ENCODE results near the gene SPON2. TPM values are rescaled to one million over a fixed set of nuclear protein-coding genes. Genes with fewer than 3 reads are reported as not detected.

SPON2 gene
- total RNA-seq, 1 experiment from 2014 or later: 1.1 TPM

DNA sequence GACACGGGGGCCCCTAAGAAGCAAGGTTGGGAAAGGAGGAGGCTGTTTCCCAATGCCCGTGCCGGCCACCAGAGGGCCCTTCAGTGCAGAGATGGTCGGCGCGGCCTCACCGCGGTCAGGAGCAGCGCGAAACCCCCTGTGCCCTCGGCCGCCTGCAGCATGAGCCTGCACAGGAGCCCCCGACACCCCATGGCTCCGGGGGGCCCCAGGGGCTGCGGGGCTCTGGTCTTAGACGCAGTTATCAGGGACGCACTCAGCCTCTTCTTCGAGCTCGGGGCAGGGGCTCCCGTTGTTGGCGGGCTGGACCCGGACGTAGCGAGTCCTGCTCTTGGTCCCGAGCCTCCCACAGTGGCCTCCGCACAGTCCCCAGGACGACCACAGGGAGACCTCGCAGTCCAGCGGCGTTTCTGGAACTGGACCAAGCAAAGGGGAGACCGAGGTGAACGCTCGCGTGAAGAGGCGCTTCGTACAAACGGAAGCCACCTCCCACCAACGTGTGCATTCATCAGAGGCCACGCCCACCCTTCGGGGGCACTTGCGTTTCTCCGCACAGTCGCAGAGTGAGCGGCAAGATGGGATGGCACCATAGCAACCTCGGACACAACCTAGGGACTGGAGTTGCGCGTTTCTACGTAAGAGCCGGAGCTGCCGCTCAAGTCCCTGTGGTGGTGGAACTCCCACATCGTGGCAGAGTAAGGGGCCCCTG, 5.0 kb downstream of the SPON2 start:
- DNase-seq (ENCODE audit: low read depth, low spot score): peak; percentile 92
- in situ Hi-C loops (cut with HindIII; ENCODE audit: low pct_unique_long_range_greater_than_20kb, low sequenced_read_pairs): no loop called here

DNA sequence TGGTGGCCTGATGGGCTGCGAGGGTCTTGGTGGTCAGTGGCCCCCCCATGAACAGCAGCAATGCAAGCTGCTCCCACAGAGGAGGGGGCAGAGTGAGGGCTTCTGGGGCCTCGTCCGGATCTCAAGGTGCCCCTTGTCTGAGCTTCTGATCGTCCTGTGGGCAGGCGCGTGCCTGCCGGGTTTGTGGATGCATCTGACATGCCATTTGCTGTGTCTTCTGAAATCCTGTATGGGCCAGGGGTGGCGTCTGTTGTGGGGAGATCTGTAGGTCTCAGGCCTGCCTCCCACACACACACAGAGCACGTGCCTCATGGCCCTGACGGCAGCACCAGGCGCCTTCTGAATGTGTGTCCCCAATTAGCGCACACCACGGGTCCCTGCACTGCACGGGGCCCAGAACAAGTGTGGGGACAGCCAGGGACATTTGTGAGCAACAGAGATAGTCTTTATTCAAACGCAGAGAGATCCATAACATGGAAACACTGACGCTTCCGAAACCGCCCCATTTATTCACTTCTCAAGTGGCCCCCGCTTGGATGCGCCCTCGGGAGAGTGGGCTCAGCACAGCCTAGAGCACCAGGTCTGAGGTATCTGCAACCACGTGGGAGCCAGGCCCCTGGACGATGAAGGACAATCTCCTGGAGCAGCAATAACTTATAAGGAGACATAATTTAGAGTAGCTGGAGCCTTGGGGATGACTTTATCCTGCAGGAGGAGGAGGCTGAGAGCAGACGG, 5.7 kb downstream of the SPON2 start:
- in situ Hi-C loops (cut with HindIII; ENCODE audit: low pct_unique_long_range_greater_than_20kb, low sequenced_read_pairs): no loop called here
- no peak for DNase-seq (ENCODE audit: low read depth, low spot score)

DNA sequence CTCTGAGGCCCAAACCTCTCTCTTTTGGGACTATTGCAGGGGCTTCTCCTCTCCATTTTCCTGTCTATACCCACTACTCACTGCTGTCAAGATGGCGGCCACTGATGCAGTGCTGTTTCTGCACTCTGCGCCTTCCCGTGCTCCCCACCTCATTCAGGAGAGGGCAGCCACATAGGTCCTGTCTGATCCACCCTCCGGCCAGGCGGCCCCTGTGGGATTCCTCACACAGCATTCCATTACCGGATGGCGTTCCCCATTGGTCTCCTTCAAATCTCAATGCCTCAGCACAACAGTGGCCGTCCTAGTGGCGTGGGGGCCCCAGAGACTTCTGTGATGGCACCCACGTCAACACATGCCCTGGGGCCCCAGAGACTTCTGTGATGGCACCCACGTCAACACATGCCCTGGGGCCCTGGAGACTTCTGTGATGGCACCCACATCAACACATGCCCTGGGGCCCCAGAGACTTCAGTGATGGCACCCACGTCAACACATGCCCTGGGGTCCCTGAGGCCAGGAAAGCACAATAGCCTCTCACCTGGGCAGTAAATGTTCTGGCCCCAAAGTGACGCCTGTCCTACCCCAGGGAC, 7.3 kb downstream of the SPON2 start:
- no peak for DNase-seq (ENCODE audit: low read depth, low spot score)
- in situ Hi-C loops (cut with HindIII; ENCODE audit: low pct_unique_long_range_greater_than_20kb, low sequenced_read_pairs): no loop called here

DNA sequence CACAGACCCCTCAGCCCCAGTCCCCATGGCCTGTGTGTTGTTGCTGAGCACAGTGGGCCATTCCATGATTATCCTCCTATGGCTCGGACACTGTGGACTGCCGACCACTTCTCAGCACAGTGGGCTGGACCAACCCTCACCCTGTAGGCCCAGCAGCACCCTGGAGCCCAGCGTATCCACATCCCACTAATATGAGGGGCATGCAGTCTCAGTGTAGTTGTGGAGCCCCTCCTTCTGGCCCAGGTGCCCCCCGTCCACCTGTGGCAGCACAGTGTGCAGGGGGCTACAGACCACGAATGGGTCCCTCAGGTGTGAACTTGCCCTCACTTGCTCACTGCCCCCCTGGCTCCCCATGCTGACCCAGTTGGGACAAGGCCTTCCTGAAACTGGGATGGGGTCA, 7.9 kb downstream of the SPON2 start:
- in situ Hi-C loops (cut with HindIII; ENCODE audit: low pct_unique_long_range_greater_than_20kb, low sequenced_read_pairs): no loop called here
- DNase-seq (ENCODE audit: low read depth, low spot score): no peak

DNA sequence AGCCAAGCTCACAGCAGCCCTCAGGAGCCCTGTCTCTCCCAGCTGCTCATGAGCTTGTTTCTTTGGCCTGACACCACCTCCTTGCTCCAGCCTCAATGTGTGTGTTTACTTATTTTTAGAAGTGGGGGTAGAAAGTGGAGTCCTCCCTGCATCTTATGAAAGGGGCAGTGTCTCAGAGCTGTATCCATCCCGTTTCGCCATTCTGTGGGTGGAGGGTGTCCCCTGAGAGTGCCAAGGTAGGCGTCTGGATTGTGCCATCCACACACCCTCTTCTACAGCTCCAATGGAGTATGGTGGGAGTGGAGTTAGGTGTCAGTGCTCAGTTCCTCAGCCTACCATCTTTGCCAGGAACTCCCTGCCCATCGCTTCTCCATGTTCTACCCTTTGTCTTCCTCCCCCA, 8.3 kb downstream of the SPON2 start:
- in situ Hi-C loops (cut with HindIII; ENCODE audit: low pct_unique_long_range_greater_than_20kb, low sequenced_read_pairs): no loop called here
- no peak for DNase-seq (ENCODE audit: low read depth, low spot score)

DNA sequence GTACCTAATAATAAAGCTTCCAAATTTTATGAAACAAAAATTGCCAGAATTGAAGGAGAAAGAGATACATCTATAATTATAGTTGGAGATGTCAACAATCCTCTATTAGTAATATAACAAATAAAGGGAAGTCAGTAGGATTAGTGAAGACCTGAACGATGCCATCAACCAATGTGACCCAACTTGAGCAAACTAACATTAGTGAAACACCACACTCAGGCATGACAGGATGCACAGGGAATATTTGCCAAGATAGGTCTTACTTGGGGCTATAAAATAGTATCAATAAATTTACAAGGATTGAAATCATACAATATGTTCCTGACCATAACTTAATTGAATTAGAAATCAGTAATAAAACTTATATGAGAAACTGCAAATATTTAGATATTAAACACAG, 12.0 kb downstream of the SPON2 start:
- in situ Hi-C loops (cut with HindIII; ENCODE audit: low pct_unique_long_range_greater_than_20kb, low sequenced_read_pairs): no loop called here
- no peak for DNase-seq (ENCODE audit: low read depth, low spot score)

DNA sequence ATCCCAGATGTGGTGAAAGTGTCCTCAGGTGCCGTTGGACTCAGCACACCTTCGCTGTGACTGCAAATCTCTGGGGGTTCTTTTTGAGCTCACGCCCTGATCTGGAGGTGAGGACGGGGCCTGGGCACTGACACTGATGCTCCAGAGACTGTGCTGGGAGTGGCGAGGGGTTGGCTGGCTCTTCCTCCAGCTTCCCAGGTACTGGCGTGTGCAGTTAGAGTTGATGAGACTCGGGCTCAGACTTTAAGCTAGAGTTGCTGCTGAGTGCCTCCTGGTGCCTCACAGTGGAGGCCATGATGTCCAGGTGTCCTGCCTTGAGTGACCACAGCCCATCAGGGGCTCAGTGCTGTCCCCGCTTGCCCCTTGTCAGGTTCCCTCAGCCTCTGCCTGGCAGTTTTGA, 16.3 kb downstream of the SPON2 start:
- no peak for DNase-seq (ENCODE audit: low read depth, low spot score)
- in situ Hi-C loops (cut with HindIII; ENCODE audit: low pct_unique_long_range_greater_than_20kb, low sequenced_read_pairs): no loop called here

DNA sequence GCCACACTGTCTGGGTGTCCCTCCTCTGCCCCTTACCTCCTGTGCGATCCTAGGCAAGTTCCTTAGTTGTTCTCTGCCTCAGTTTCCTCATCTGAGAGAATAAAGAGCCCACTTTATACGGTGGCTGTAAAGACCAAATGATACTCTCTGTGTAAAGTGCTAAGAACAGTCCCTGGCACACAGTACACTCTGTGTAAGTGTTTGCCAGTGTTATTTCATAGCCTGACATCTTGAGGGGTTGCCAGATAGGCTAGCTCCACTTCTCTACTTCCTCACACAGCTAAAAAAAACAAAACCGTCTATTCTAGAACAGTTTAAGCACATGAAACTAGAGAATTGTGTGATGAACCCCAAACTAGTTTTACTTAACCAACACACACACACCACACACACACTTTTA, 17.1 kb downstream of the SPON2 start:
- in situ Hi-C loops (cut with HindIII; ENCODE audit: low pct_unique_long_range_greater_than_20kb, low sequenced_read_pairs): no loop called here
- no peak for DNase-seq (ENCODE audit: low read depth, low spot score)

DNA sequence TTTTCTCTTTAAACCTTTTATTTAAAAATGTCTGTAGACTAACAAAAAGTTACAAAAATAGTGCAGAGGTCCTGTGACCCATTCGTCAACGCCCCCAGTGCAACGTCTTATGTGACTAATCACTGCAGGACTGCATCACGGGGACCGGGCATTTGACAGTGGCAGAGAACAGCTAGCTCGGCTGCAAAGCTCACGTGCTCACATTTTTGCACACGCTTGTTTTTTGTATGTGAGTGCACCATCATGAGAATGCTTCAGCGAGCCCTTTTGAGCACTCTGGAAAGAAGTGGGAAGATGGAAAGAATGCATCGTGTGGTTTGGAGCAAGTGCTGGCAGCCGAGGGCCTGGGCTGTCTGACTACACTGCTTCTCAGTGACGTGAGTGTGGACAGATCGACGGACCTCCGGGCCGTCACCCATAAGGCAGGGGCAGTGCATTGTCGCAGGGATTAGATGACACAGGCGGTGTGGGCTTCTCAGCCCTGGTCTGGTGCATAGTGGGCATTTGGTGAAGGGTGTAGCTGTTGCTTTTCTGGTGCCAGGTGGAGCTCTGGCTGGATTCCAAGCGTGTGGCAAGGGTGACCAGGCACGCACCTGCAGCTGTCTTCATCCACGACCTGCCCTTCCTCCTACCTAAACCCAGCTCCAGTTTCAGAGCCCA, 17.7 kb downstream of the SPON2 start:
- DNase-seq (ENCODE audit: low read depth, low spot score): peak; percentile 36
- in situ Hi-C loops (cut with HindIII; ENCODE audit: low pct_unique_long_range_greater_than_20kb, low sequenced_read_pairs): no loop called here

DNA sequence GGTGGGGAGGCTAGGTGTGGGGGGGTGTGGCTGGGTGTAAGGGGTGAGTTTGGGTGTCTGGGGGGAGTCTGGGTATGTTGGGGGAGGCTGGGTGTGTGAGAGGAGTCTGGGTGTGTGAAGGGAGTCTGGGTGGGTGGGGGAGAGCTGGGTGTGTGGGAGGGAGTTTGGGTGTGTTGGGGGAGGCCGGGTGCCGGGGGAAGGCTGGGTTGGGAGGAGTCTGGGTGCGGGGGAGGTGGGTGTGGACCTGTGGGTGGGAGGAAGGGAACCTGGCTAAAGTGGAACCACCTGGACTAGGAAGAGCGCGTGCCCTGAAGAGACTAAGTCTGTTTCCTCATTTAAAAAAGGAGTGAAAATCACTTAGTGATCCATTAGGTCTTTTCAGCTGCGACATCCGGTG, 18.3 kb downstream of the SPON2 start:
- in situ Hi-C loops (cut with HindIII; ENCODE audit: low pct_unique_long_range_greater_than_20kb, low sequenced_read_pairs): no loop called here
- no peak for DNase-seq (ENCODE audit: low read depth, low spot score)

DNA sequence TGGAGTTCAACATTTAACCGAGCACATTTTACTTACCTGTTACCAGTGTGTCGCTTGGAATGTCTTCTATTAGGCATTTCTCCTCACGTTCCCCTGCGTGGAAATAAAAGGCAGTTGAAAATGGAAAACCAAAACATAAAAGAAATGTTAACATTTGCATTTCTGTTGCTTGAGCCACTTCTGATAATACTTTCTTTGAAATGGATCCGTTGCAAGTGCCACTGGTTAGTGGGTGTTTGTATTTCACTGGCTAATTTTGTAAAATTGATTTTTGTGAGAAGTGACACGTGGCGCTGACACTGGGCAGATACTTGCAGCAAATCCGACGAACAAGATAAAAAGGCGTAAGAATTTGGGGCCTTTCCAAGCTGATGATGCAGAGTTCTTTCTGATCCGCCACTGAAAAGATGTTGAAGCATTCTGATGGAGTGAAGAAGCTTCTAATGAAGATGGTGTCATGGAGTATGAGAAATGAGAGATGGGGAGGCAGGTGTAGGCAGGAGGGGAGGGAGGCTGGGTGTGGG, 18.8 kb downstream of the SPON2 start:
- no peak for DNase-seq (ENCODE audit: low read depth, low spot score)
- in situ Hi-C loops (cut with HindIII; ENCODE audit: low pct_unique_long_range_greater_than_20kb, low sequenced_read_pairs): no loop called here

DNA sequence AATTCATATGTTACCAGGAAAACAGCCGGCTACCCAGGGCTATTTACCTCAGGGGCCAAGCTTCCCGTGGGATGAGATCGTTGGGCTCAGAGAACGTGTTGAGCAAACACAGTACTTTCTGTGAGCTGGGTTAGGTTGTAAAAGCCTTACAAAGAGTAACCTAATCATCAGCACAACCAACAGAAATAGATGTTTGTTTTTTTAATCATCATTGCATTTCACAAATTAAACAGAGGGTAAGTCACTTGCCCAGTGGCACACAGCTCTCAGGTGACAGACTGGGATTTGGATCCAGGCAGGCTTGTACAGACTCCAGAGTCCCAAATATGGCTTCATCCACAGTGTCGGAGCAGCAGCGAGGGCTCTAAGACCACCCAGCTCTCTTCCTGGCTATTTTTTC, 20.1 kb downstream of the SPON2 start:
- DNase-seq (ENCODE audit: low read depth, low spot score): no peak
- in situ Hi-C loops (cut with HindIII; ENCODE audit: low pct_unique_long_range_greater_than_20kb, low sequenced_read_pairs): no loop called here

DNA sequence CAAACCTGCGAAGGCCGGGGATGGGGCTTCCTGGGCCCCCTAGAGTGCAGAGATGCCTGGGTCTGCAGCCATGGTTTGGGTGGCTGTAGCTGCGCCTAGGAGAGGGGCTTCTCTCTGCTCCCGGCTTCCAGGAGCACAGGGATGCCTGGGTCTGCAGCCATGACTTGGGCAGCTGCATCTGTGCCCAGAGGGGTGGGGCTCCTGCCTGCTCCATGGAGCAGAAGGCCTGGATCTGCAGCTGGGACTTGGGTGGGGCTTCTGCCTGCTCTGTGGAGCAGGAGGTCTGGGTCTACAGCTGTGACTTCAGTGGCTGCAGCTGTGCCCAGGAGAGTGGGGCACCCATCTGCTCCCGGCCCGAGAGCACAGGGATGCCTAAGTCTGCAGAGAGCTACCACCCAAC, 20.8 kb downstream of the SPON2 start:
- DNase-seq (ENCODE audit: low read depth, low spot score): no peak
- in situ Hi-C loops (cut with HindIII; ENCODE audit: low pct_unique_long_range_greater_than_20kb, low sequenced_read_pairs): no loop called here

DNA sequence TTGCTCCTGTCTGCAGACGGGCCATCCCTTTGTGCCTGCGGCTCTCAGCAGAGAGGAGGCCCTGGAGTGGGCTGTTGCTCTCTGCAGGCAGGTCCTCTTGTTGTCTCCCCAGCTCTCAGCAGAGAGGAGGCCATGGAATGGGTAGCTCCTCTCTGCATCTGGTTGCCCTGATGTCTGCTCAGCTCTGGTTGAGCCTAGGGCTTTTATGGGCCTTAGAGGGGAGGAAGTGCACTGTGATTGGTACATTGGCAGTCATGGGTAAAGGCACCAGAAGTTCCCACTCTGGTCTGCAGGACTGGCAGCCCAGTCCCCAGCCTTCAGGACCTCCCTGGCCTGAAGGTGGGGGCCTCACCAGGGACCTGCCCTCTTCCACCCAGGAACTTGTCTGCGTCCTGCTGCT, 21.5 kb downstream of the SPON2 start:
- in situ Hi-C loops (cut with HindIII; ENCODE audit: low pct_unique_long_range_greater_than_20kb, low sequenced_read_pairs): no loop called here
- DNase-seq (ENCODE audit: low read depth, low spot score): no peak

DNA sequence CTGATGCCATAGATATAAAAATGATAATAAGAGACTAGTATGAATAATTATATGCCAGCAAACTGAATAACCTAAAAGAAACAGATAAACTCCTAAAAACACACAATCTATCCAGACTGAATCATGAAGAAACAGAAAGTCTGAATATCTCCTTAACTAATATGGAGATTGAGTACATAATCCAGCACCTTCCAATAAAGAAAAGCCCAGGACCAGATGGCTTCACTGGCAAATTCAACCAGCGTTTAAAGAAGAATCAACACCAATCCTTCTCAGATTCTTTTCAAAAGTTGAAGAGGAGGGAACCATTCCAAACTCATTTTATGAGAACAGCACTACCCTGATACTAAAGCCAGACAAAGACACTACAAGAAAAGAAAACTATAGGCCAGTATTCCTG, 32.5 kb downstream of the SPON2 start:
- in situ Hi-C loops (cut with HindIII; ENCODE audit: low pct_unique_long_range_greater_than_20kb, low sequenced_read_pairs): no loop called here
- DNase-seq (ENCODE audit: low read depth, low spot score): no peak

DNA sequence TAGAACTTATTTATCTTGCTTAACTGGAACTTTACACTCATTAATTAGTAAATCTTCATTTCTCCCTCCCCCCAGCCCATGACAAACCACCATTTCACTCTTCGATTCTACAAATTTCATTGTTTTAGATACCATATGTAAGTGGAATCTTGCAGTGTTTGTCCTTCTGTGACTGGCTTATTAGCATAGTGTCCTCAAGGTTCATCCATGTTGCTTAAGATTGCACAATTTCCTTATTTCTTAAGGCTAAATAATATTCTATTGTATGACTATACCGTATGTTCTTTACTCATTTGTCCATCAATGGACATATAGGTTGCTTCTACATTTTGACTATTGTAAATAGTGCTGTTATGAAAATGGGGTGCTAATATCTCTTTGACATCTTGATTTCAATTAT, 34.5 kb downstream of the SPON2 start:
- in situ Hi-C loops (cut with HindIII; ENCODE audit: low pct_unique_long_range_greater_than_20kb, low sequenced_read_pairs): no loop called here
- no peak for DNase-seq (ENCODE audit: low read depth, low spot score)

DNA sequence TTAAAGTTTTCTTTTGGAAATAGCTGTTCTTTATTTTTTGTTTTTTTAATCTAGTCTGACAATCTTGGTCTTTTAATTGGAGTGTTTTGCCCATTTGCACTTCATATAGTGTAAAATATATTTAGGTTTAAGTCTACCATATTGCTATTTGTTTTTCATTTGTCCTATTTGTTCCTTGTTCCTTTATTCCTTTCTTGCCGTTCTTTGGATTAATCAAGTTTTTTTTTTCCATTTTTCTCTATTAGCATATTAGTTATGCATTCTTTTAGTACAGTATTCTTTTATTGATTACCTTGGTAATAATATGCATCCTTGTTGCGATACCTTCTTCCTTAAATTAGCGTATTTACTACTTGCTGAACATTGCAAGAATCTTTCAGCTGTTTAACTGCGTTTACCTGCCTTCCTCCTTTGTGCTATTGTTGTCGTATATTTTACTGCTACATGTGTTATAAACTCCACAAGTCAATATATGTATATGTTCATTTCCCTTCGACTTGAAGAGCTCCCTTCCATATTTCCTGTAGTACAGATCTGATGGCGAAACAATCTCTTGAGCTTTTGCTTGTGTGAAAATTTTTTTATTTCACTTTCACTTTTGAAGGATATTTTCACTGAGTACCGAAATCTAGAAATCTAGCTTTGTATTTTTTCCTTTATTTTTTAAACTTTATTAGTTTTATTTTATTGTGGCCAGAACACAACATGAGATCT, 35.2 kb downstream of the SPON2 start:
- in situ Hi-C loops (cut with HindIII; ENCODE audit: low pct_unique_long_range_greater_than_20kb, low sequenced_read_pairs): no loop called here
- DNase-seq (ENCODE audit: low read depth, low spot score): no peak

DNA sequence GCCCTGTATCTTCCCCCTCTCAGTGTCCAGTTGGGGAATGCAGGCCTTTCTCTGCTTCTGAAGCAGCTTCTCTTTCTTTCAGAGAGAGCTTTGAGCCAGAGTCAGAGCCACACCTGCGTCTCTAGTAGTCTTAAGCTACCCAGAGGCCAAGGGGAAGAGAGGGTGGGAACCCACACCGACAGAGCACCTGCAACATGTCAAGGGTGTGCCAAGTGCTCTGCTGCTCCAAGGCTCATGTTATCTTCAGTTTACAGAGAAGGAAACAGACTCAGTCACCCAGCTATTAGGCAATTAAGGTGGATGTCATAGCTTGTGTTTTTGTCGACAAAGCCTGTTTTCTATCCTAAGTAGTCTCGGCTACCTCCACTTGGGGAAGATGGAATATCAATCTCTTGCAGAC, 36.3 kb downstream of the SPON2 start:
- DNase-seq (ENCODE audit: low read depth, low spot score): no peak
- in situ Hi-C loops (cut with HindIII; ENCODE audit: low pct_unique_long_range_greater_than_20kb, low sequenced_read_pairs): no loop called here
